Ovary (tissue), 9 donors: Measurements from ENCODE around the gene GFRA1. TPM values are rescaled to one million over a fixed set of nuclear protein-coding genes. Genes with fewer than 3 reads are reported as not detected.

Experiments used
- DNase-seq, 5 donors: peaks; one replicate each; pipeline ENCODE4 v3.0.0-alpha.2; 2019 to 2020
- H3K27ac ChIP-seq, 2 donors: fragments of 200-600 bp; one replicate each; pipeline versions ENCODE4 v1.5.1 to v1.8.0; 2019 to 2022
- H3K27me3 ChIP-seq: fragments of 200-600 bp; one replicate; pipeline ENCODE4 v1.8.0; 2022
- H3K36me3 ChIP-seq: fragments of 200-600 bp; sonication (generic); one replicate; pipeline ENCODE4 v1.5.1; 2019
- H3K4me1 ChIP-seq: one replicate; pipeline ENCODE4 v1.8.1; 2013; ENCODE audit warnings: mild to moderate bottlenecking, moderate library complexity; ENCODE audit not compliant: insufficient read depth
- H3K4me3 ChIP-seq: fragments of 200-600 bp; sonication (generic); one replicate; pipeline ENCODE4 v1.5.1; 2017
- H3K9me3 ChIP-seq, 2 donors: fragments of 200-600 bp in 1 of 2; sonication (generic) in 1 of 2; one replicate each; pipeline versions ENCODE4 v1.5.1 to v1.8.1; 2013 to 2019; ENCODE audit warnings: mild to moderate bottlenecking in 1 of 2, moderate library complexity in 1 of 2
- CTCF ChIP-seq, 3 donors: fragments of 450-650 bp in 2 of 3; fragments of 200-600 bp in 1 of 3; IDR thresholded peaks; one replicate each; pipeline versions ENCODE4 v1.5.1 to v1.8.0; 2016 to 2022; ENCODE audit warnings: antibody characterized with exemption in 3 of 3, mild to moderate bottlenecking in 1 of 3
- EP300 ChIP-seq: sonication (generic); formaldehyde crosslinking; IDR thresholded peaks from one replicate; pipeline ENCODE4 v1.6.1; 2017; ENCODE audit warnings: antibody characterized with exemption
- POLR2A ChIP-seq: fragments of 450-650 bp; IDR thresholded peaks from one replicate; pipeline ENCODE4 v1.6.1; 2017; ENCODE audit warnings: antibody characterized with exemption, mild to moderate bottlenecking, moderate library complexity
- WGBS, 3 donors: extraction: QIAGEN DNeasy Blood & Tissue Kit in 1 of 3; methylation state at CpG; one replicate each; pipeline versions ENCODE4 v1.1.5 to v1.1.7; 2013 to 2017; 5-methylcytosine and 5-hydroxymethylcytosine counted together
- intact Hi-C, 4 donors: fragments of 100-400 bp; cut with DNase I; formaldehyde crosslinking; loops; one replicate each; pipeline versions ENCODE4 v1.11.0 to v1.15.1; 2022 to 2023
- polyA plus RNA-seq, 2 donors: library from polyadenylated mRNA; stranded (reverse); fragments of 200-250 nt in 1 of 2; fragments of 350-450 nt in 1 of 2; fragmentation: Illumina TruSeq in 1 of 2; extraction: RNeasy Lipid Tissue Mini Kit (QIAGEN cat#74804) in 1 of 2; gene quantifications; one replicate each; pipeline ENCODE4 v1.2.3, GENCODE V29; 2013 to 2014
- total RNA-seq, 7 donors: library from RNA; depleted of rRNA in 2 of 7; stranded (reverse); fragments of >200 nt in 2 of 7; fragmentation: NEBNext Ultra II Directional in 3 of 7; extraction: Animal tissue kit (Norgen Biotek cat#: 25700) in 3 of 7; gene quantifications; one replicate each; pipeline versions ENCODE4 v1.1.0 to v1.2.4, GENCODE V29; 2016 to 2023
- donor health status: DM: no; HTN: no; CAD: no; lungs with moderate emphysema.
- donor health status: DM: no; HTN: no; CAD: no.
- donor health status: Bipolar disorder and iron deficiency.
- donor health status: DM: yes; HTN: yes; CAD: no.
- donor health status: DM: no; HTN: no; CAD: no.
- donor health status: DM: yes; HTN: yes; CAD: no.

The GFRA1 gene
- total and polyA plus RNA-seq, 9 donors, result 3.1 to 28.4 (median 11.8) TPM

- no peaks in the 10 kb centered on the region for H3K36me3 ChIP-seq
- H3K9me3 ChIP-seq, result no peaks in the 10 kb centered on the region
- intact Hi-C loops, result no loop called here
- TF ChIP-seq EP300, result no peak
- TF ChIP-seq CTCF (IDR thresholded peaks at IDR 0.05), result no peak
- TF ChIP-seq POLR2A, result no peak
- no peak overlapping the region for H3K27ac ChIP-seq
- H3K4me3 ChIP-seq, result no peak overlapping the region
- no peaks in the 10 kb centered on the region for H3K27me3 ChIP-seq
- no peak for DNase-seq
- 94 to 97% (median 95%) methylated on average over 2 of the region's 2 CpGs for WGBS, 3 donors
- H3K4me1 ChIP-seq, result no peaks in the 10 kb centered on the region
These were observed 39.8 kb downstream of the GFRA1 start for GRCh38 chr10:116233230-116233629.

- Histone ChIP-seq H3K4me3 (no peak overlapping the region), H3K4me1 (no peaks in the 10 kb centered on the region), H3K27ac (no peak overlapping the region), H3K9me3 (no peaks in the 10 kb centered on the region), H3K27me3 (no peaks in the 10 kb centered on the region), H3K36me3 (no peaks in the 10 kb centered on the region)
- TF ChIP-seq POLR2A, result no peak
- no peak for TF ChIP-seq CTCF (IDR thresholded peaks at IDR 0.05)
- no peak for TF ChIP-seq EP300
- intact Hi-C loops, result no loop called here
- WGBS, 3 donors, result 50 to 70% (median 68%) methylated on average over 2 of the region's 2 CpGs
- DNase-seq, result no peak
These were observed 40.4 kb downstream of the GFRA1 start for GRCh38 chr10:116232613-116233012.

- WGBS, 3 donors, result 96% methylated on average over 6 of the region's 6 CpGs
- Histone ChIP-seq H3K27me3 (no peaks in the 10 kb centered on the region), H3K36me3 (no peaks in the 10 kb centered on the region), H3K4me3 (no peak overlapping the region), H3K4me1 (no peaks in the 10 kb centered on the region), H3K27ac (no peak overlapping the region), H3K9me3 (no peaks in the 10 kb centered on the region)
- DNase-seq, result no peak
- intact Hi-C loops, result no loop called here
- TF ChIP-seq CTCF (IDR thresholded peaks at IDR 0.05) (no peak), EP300 (no peak), POLR2A (no peak)
These were observed 46.2 kb downstream of the GFRA1 start for GRCh38 chr10:116226766-116227165.

DNA sequence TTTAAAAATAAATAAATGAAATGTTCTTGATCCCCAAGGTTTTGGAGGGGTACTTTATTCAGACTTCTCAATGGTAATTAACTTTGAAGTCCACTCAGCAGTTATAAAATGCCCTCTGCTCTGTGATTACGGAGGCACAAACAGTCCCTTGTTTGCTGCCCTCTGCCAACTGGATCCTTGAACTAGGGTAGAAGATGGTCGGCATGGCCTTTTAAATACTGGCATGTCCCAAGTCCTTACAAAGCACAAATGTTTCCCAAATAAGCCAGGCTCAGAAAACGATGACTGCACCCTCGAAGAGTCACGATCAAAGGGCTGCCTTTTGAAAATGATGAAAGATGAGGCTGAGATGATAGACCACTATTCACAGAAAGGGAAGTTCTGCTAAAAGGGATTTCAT is 47.0 kb downstream of the GFRA1 start:
- intact Hi-C loops, result no loop called here
- no peak overlapping the region for H3K4me3 ChIP-seq
- TF ChIP-seq POLR2A (no peak), EP300 (no peak), CTCF (IDR thresholded peaks at IDR 0.05) (no peak)
- H3K9me3 ChIP-seq, result no peaks in the 10 kb centered on the region
- 91 to 93% (median 91%) methylated on average over 5 of the region's 5 CpGs for WGBS, 3 donors
- H3K27me3 ChIP-seq, result no peaks in the 10 kb centered on the region
- no peaks in the 10 kb centered on the region for H3K36me3 ChIP-seq
- H3K27ac ChIP-seq, result no peak overlapping the region
- no peak for DNase-seq
- H3K4me1 ChIP-seq, result no peaks in the 10 kb centered on the region

GRCh38 chr10:116223289-116223688 is 49.7 kb downstream of the GFRA1 start:
- no peaks in the 10 kb centered on the region for H3K4me1 ChIP-seq
- no peak for TF ChIP-seq EP300
- TF ChIP-seq POLR2A, result no peak
- no peak for TF ChIP-seq CTCF (IDR thresholded peaks at IDR 0.05)
- H3K36me3 ChIP-seq, result no peaks in the 10 kb centered on the region
- no peak overlapping the region for H3K4me3 ChIP-seq
- no peaks in the 10 kb centered on the region for H3K9me3 ChIP-seq
- DNase-seq, result no peak
- WGBS, 3 donors, result 69 to 94% (median 76%) methylated on average over 3 of the region's 3 CpGs
- no peak overlapping the region for H3K27ac ChIP-seq
- H3K27me3 ChIP-seq, result no peaks in the 10 kb centered on the region
- intact Hi-C loops, result no loop called here
